Measurements from ENCODE around the gene LHX8. TPM values are rescaled to one million over a fixed set of nuclear protein-coding genes. Genes with fewer than 3 reads are reported as not detected.

Gene LHX8
- total RNA-seq, 2 donors from 2014 or later, result 0.74 TPM; not detected in 1

GRCh38 chr1:75132812-75133619, 1.2 kb upstream of the LHX8 start:
- intact Hi-C loops (cut with DNase I), result no loop called here
- Histone ChIP-seq H3K9me3 (no peaks in the 10 kb centered on the region), H3K27me3 (replicated peaks; ENCODE audit: insufficient read depth) (peaks cover 43% of the 10 kb centered on the region), H3K4me3 (no peak overlapping the region), H3K4me1 (replicated peaks) (no peaks in the 10 kb centered on the region), H3K36me3 (no peaks in the 10 kb centered on the region), H3K27ac (no peak overlapping the region)
- no peak for DNase-seq (ENCODE audit: low spot score)
- TF ChIP-seq CTCF (IDR thresholded peaks at IDR 0.05), result no peak
- 12% methylated on average over 23 of the region's 23 CpGs for WGBS

DNA sequence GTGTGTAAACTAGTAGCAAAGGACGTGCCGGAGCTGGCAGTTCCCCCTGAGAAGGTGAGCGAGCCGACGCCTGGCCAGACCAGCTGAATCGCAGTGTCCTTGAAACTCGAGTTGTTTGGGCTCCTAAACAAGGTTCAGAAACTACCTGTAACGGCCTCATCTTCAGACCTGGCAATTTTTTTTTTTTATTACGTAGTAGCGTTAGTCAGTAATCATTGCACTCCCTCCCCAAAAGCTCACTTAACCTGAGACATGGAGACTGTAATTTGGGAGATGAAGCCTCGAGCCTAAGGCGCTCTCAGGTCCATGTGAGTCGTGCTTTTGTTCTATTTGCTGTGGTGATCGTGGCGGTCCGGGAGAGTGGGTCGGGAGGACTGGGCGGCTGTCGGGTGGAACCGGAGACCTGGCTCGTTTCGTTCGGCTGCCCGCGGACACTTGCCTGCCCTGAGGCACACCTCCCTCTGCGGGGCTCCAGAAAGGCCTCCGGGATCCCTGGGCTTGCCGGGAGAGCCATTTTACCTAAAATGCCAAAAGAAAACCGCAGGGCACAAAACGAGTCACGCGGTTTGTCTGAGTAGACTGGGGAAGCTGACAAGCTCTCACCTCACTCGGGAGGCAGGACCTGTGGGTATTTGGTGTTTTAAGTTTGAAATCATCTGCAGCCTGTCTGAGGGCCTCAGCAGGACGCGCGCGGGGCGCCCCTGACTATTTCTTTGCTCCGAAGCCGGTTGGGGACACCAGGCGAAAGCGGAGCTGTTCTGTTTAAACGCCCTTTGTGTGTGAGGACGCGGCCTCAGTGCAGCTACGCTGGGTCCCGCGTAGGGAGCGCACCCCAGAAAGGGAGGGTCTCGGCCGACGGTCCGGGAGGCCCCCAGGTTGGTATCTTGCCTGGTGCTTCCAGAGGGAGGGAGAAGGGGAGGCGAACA, 722 bp downstream of the LHX8 start:
- WGBS, result 6% methylated on average over 54 of the region's 54 CpGs
- Histone ChIP-seq H3K27me3 (replicated peaks; ENCODE audit: insufficient read depth) (peaks cover 41% of the 10 kb centered on the region), H3K4me1 (replicated peaks) (no peaks in the 10 kb centered on the region), H3K27ac (no peak overlapping the region), H3K36me3 (no peaks in the 10 kb centered on the region), H3K9me3 (no peaks in the 10 kb centered on the region), H3K4me3 (no peak overlapping the region)
- intact Hi-C loops (cut with DNase I), result no loop called here
- DNase-seq (ENCODE audit: low spot score), result no peak
- TF ChIP-seq CTCF (IDR thresholded peaks at IDR 0.05) (no peak), POLR2A (IDR thresholded peaks at IDR 0.05) (no peak), POLR2AphosphoS5 (IDR thresholded peaks at IDR 0.05) (no peak)

GRCh38 chr1:75135573-75136194, 1.5 kb downstream of the LHX8 start:
- 5% methylated on average over 23 of the region's 23 CpGs for WGBS
- H3K27me3 ChIP-seq (replicated peaks; ENCODE audit: insufficient read depth), result peaks cover 37% of the 10 kb centered on the region
- DNase-seq (ENCODE audit: low spot score), result no peak

GRCh38 chr1:75136195-75136815, 2.1 kb downstream of the LHX8 start:
- Histone ChIP-seq H3K27me3 (replicated peaks; ENCODE audit: insufficient read depth) (peaks cover 31% of the 10 kb centered on the region), H3K4me1 (replicated peaks) (no peaks in the 10 kb centered on the region), H3K36me3 (no peaks in the 10 kb centered on the region), H3K9me3 (no peaks in the 10 kb centered on the region), H3K4me3 (no peak overlapping the region), H3K27ac (no peak overlapping the region)
- TF ChIP-seq POLR2A (IDR thresholded peaks at IDR 0.05) (no peak), CTCF (IDR thresholded peaks at IDR 0.05) (no peak), POLR2AphosphoS5 (IDR thresholded peaks at IDR 0.05) (no peak)
- intact Hi-C loops (cut with DNase I), result no loop called here
- DNase-seq (ENCODE audit: low spot score), result no peak
- 6% methylated on average over 64 of the region's 64 CpGs for WGBS

More at GRCh38 chr1:75135573-75136194, 1.5 kb downstream of the LHX8 start:
- intact Hi-C loops (cut with DNase I), result no loop called here
- TF ChIP-seq POLR2A (IDR thresholded peaks at IDR 0.05) (no peak), CTCF (IDR thresholded peaks at IDR 0.05) (no peak), POLR2AphosphoS5 (IDR thresholded peaks at IDR 0.05) (no peak)
- no peaks in the 10 kb centered on the region for H3K36me3 ChIP-seq
- H3K4me3 ChIP-seq, result no peak overlapping the region
- no peak overlapping the region for H3K27ac ChIP-seq
- no peaks in the 10 kb centered on the region for H3K4me1 ChIP-seq (replicated peaks)
- no peaks in the 10 kb centered on the region for H3K9me3 ChIP-seq

All from prostate gland (tissue), 2 donors.